DOHH2 (cell line): ENCODE results near the gene TFRC.

ENCODE experiments used
- H3F3A ChIP-seq: fragments of 200-600 bp; sonication (generic), shearing (Covaris generic); 2 replicates; pipeline ENCODE4 v1.6.0; 2016; ENCODE audit warnings: antibody characterized with exemption, mild to moderate bottlenecking; ENCODE audit not compliant: control insufficient read depth, insufficient read depth
- H3K27ac ChIP-seq: fragments of 200-600 bp; sonication (generic); 2 replicates; pipeline ENCODE4 v1.5.1; 2014; ENCODE audit warnings: low read depth, mild to moderate bottlenecking, low read length, moderate library complexity
- H3K27me3 ChIP-seq: fragments of 200-600 bp; sonication (generic); 2 replicates; pipeline ENCODE4 v1.6.1; 2014; ENCODE audit warnings: mild to moderate bottlenecking, low read length, mixed read lengths; ENCODE audit not compliant: control insufficient read depth
- H3K36me3 ChIP-seq: fragments of 200-600 bp; sonication (generic); 2 replicates; pipeline ENCODE4 v1.6.1; 2014; ENCODE audit warnings: mild to moderate bottlenecking, low read length, moderate library complexity, mixed read lengths; ENCODE audit not compliant: control insufficient read depth
- H3K4me1 ChIP-seq: fragments of 200-600 bp; sonication (generic); 2 replicates; pipeline ENCODE4 v1.6.1; 2014; ENCODE audit warnings: mild to moderate bottlenecking, low read length, mixed read lengths; ENCODE audit not compliant: control insufficient read depth
- H3K4me2 ChIP-seq: fragments of 200-600 bp; sonication (generic); 2 replicates; pipeline ENCODE4 v1.6.0; 2014; ENCODE audit warnings: mild to moderate bottlenecking, low read length, moderate library complexity
- H3K4me3 ChIP-seq: fragments of 200-600 bp; sonication (generic); 2 replicates; pipeline ENCODE4 v1.5.1; 2014; ENCODE audit warnings: mild to moderate bottlenecking, low read length, mixed read lengths
- H3K79me2 ChIP-seq: fragments of 200-600 bp; sonication (generic); 2 replicates; pipeline ENCODE4 v1.6.1; 2014; ENCODE audit warnings: mild to moderate bottlenecking, low read length, mixed read lengths; ENCODE audit not compliant: control insufficient read depth
- H3K9me2 ChIP-seq: fragments of 200-600 bp; sonication (generic); replicated peaks from 2 replicates; pipeline ENCODE4 v1.6.1; 2014; ENCODE audit warnings: mild to moderate bottlenecking, low read length, mixed read lengths; ENCODE audit not compliant: control insufficient read depth
- H3K9me3 ChIP-seq: fragments of 200-600 bp; sonication (generic); 2 replicates; pipeline ENCODE4 v1.6.1; 2014; ENCODE audit warnings: antibody characterized with exemption, low read length, mixed read lengths; ENCODE audit not compliant: control insufficient read depth, insufficient read depth
- H4K20me1 ChIP-seq: fragments of 200-600 bp; sonication (generic); 2 replicates; pipeline ENCODE4 v1.6.0; 2014; ENCODE audit warnings: low read depth, mild to moderate bottlenecking, antibody characterized with exemption, low read length, moderate library complexity; ENCODE audit not compliant: control insufficient read depth, insufficient read depth
- CTCF ChIP-seq: fragments of 200-600 bp; sonication (generic); IDR thresholded peaks from one replicate; pipeline ENCODE4 v1.5.1; 2014; ENCODE audit warnings: antibody characterized with exemption, mild to moderate bottlenecking, low read depth, low read length; ENCODE audit not compliant: poor library complexity, severe bottlenecking
- EZH2phosphoT487 ChIP-seq: fragments of 200-600 bp; sonication (generic); IDR thresholded peaks from 2 replicates; pipeline ENCODE4 v1.6.1; 2017; ENCODE audit warnings: borderline replicate concordance, mild to moderate bottlenecking, antibody characterized with exemption, low read length, moderate library complexity, mixed read lengths

TFRC gene

GRCh38 chr3:196124608-196125007 is 42.7 kb upstream of the TFRC start:
- H3F3A ChIP-seq: no peaks in the 10 kb centered on the region
- H3K27ac ChIP-seq: no peak overlapping the region
- no peaks in the 10 kb centered on the region for H3K9me2 ChIP-seq
- no peaks in the 10 kb centered on the region for H3K79me2 ChIP-seq
- no peaks in the 10 kb centered on the region for H4K20me1 ChIP-seq
- H3K9me3 ChIP-seq: no peaks in the 10 kb centered on the region
- TF ChIP-seq EZH2phosphoT487 (no peak), CTCF (no peak)
- H3K27me3 ChIP-seq: no peaks in the 10 kb centered on the region; the same call in 1 of the 2 replicates
- peaks cover 4% of the 10 kb centered on the region; the same call in 1 of the 2 replicates for H3K4me1 ChIP-seq
- no peaks in the 10 kb centered on the region for H3K36me3 ChIP-seq
- H3K4me2 ChIP-seq: no peak overlapping the region
- H3K4me3 ChIP-seq: no peak overlapping the region

- no peaks in the 10 kb centered on the region for H3K79me2 ChIP-seq
- no peak overlapping the region for H3K4me3 ChIP-seq
- H3K4me1 ChIP-seq: peaks cover 10% of the 10 kb centered on the region
- no peaks in the 10 kb centered on the region; the same call in 1 of the 2 replicates for H3K27me3 ChIP-seq
- H3K36me3 ChIP-seq: no peaks in the 10 kb centered on the region
- TF ChIP-seq EZH2phosphoT487 (no peak), CTCF (no peak)
- H4K20me1 ChIP-seq: no peaks in the 10 kb centered on the region
- no peaks in the 10 kb centered on the region for H3K9me2 ChIP-seq
- no peaks in the 10 kb centered on the region for H3K9me3 ChIP-seq
- H3K27ac ChIP-seq: no peak overlapping the region
- H3F3A ChIP-seq: no peaks in the 10 kb centered on the region
- H3K4me2 ChIP-seq: no peak overlapping the region
Observed at GRCh38 chr3:196122688-196123046, 40.8 kb upstream of the TFRC start.

GRCh38 chr3:196122021-196122687 is 40.3 kb upstream of the TFRC start:
- TF ChIP-seq CTCF: no peak
- TF ChIP-seq EZH2phosphoT487: no peak
- H3F3A ChIP-seq: no peaks in the 10 kb centered on the region
- no peaks in the 10 kb centered on the region for H3K9me3 ChIP-seq
- no peaks in the 10 kb centered on the region for H4K20me1 ChIP-seq
- peaks cover 15% of the 10 kb centered on the region for H3K4me1 ChIP-seq
- no peaks in the 10 kb centered on the region for H3K36me3 ChIP-seq
- no peaks in the 10 kb centered on the region; the same call in 1 of the 2 replicates for H3K27me3 ChIP-seq
- no peak overlapping the region for H3K27ac ChIP-seq
- H3K9me2 ChIP-seq: no peaks in the 10 kb centered on the region
- H3K79me2 ChIP-seq: no peaks in the 10 kb centered on the region
- H3K4me2 ChIP-seq: no peak overlapping the region
- H3K4me3 ChIP-seq: no peak overlapping the region
